ENCODE data around the gene PRPH. TPM values are rescaled to one million over a fixed set of nuclear protein-coding genes. Genes with fewer than 3 reads are reported as not detected.

The PRPH gene
- total and polyA plus RNA-seq, 2 experiments from 2014 or later, result not detected

DNA sequence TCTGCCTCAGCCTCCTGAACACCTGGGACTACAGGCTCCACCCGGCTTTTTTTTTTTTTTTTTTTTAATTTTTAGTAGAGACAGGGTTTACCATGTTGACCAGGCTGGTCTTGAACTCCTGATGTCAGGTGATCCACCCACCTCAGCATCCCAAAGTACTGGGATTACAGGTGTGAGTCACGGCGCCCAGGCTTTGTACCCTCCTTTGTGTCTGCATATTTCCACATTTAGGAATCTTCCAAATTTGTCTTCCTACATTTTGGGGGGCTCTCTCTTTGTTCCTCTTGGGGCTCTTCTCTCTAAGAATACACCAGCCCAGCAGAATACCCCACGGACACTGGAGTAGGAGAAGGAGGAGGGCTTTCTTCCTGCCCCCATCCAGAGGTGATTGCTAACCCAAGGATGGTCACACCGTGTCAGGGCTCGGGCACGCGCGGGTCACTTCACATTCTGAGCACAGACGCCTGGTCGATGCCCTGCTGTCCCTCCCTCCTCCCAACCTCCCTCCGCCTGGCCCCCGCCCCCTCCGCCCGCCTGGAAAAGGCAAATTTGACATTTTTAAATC is 49.6 kb downstream of the PRPH start:
- H3K4me3 ChIP-seq, result no peak overlapping the region
- H3K9ac ChIP-seq, result no peak overlapping the region
- 15 to 22% methylated on average over 14 to 15 of the region's 15 CpGs for WGBS, 2 experiments (ENCODE audit: low coverage in 1 of 2, low lambda C conversion rate in 2 of 2, missing lambda C conversion rate in 2 of 2)
- H3K4me1 ChIP-seq (ENCODE audit: insufficient read depth), result peaks cover 20% of the 10 kb centered on the region
- H4K20me1 ChIP-seq (ENCODE audit: insufficient read depth), result no peaks in the 10 kb centered on the region
- H3K27me3 ChIP-seq (replicated peaks; ENCODE audit: insufficient read depth), result peaks cover 52% of the 10 kb centered on the region
- no peaks in the 10 kb centered on the region for H3K79me2 ChIP-seq (ENCODE audit: insufficient read depth)
- 0 out of 2 replicates have a peak, but pooled peaks cover 4% of the 10 kb centered on the region for H3F3A ChIP-seq (ENCODE audit: insufficient read depth)
- in situ Hi-C loops (cut with MboI), result no loop called here
- no peak overlapping the region for H3K27ac ChIP-seq
- no peak overlapping the region for H3K4me2 ChIP-seq (ENCODE audit: unreplicated experiment)
- no peak for DNase-seq
- no peak for TF ChIP-seq EZH2 (IDR thresholded peaks at IDR 0.05; ENCODE audit: insufficient read depth, poor library complexity, severe bottlenecking)
- TF ChIP-seq EZH2phosphoT487 (IDR thresholded peaks at IDR 0.05; ENCODE audit: insufficient read depth, low read depth), result no peak
- H3K36me3 ChIP-seq (ENCODE audit: low read depth), result no peaks in the 10 kb centered on the region
- H3K9me3 ChIP-seq (ENCODE audit: low read depth), result no peaks in the 10 kb centered on the region
- no peak overlapping the region for H2AFZ ChIP-seq
- H3K9me2 ChIP-seq (ENCODE audit: insufficient read depth), result no peaks in the 10 kb centered on the region

GRCh38 chr12:49345051-49345824 is 50.3 kb downstream of the PRPH start:
- H3K27me3 ChIP-seq (replicated peaks; ENCODE audit: insufficient read depth), result peaks cover 52% of the 10 kb centered on the region
- no peak overlapping the region for H3K9ac ChIP-seq
- in situ Hi-C loops (cut with MboI), result no loop called here
- H2AFZ ChIP-seq, result peak overlapping the region; percentile 70; the same call in 1 of the 2 replicates
- H3K4me3 ChIP-seq, result peak overlapping the region; percentile 37
- DNase-seq, result peak; percentile 60
- no peaks in the 10 kb centered on the region for H4K20me1 ChIP-seq (ENCODE audit: insufficient read depth)
- H3K27ac ChIP-seq, result no peak overlapping the region
- WGBS, 2 experiments (ENCODE audit: low coverage in 1 of 2, low lambda C conversion rate in 2 of 2, missing lambda C conversion rate in 2 of 2), result 1 to 4% methylated on average over 50 to 63 of the region's 70 CpGs
- H3K9me2 ChIP-seq (ENCODE audit: insufficient read depth), result no peaks in the 10 kb centered on the region
- peaks cover 20% of the 10 kb centered on the region for H3K4me1 ChIP-seq (ENCODE audit: insufficient read depth)
- TF ChIP-seq EZH2 (IDR thresholded peaks at IDR 0.05; ENCODE audit: insufficient read depth, poor library complexity, severe bottlenecking), result no peak
- TF ChIP-seq EZH2phosphoT487 (IDR thresholded peaks at IDR 0.05; ENCODE audit: insufficient read depth, low read depth), result peak; percentile 57; the same call in 1 of the 2 replicates
- no peaks in the 10 kb centered on the region for H3K79me2 ChIP-seq (ENCODE audit: insufficient read depth)
- 0 out of 2 replicates have a peak, but pooled peaks cover 4% of the 10 kb centered on the region for H3F3A ChIP-seq (ENCODE audit: insufficient read depth)
- H3K36me3 ChIP-seq (ENCODE audit: low read depth), result no peaks in the 10 kb centered on the region
- no peaks in the 10 kb centered on the region for H3K9me3 ChIP-seq (ENCODE audit: low read depth)
- H3K4me2 ChIP-seq (ENCODE audit: unreplicated experiment), result peak overlapping the region; percentile 62

- 2 to 3% methylated on average over 25 to 61 of the region's 61 CpGs for WGBS, 2 experiments (ENCODE audit: low coverage in 1 of 2, low lambda C conversion rate in 2 of 2, missing lambda C conversion rate in 2 of 2)
- no peak overlapping the region for H3K9ac ChIP-seq
- peak overlapping the region; percentile 62 for H3K4me2 ChIP-seq (ENCODE audit: unreplicated experiment)
- in situ Hi-C loops (cut with MboI), result no loop called here
- H3K9me3 ChIP-seq (ENCODE audit: low read depth), result no peaks in the 10 kb centered on the region
- no peak overlapping the region for H3K27ac ChIP-seq
- no peaks in the 10 kb centered on the region for H4K20me1 ChIP-seq (ENCODE audit: insufficient read depth)
- peak overlapping the region; percentile 70 for H2AFZ ChIP-seq
- H3K27me3 ChIP-seq (replicated peaks; ENCODE audit: insufficient read depth), result peaks cover 46% of the 10 kb centered on the region
- H3K4me3 ChIP-seq, result peak overlapping the region; percentile 37
- peaks cover 20% of the 10 kb centered on the region for H3K4me1 ChIP-seq (ENCODE audit: insufficient read depth)
- no peaks in the 10 kb centered on the region for H3K9me2 ChIP-seq (ENCODE audit: insufficient read depth)
- 0 out of 2 replicates have a peak, but pooled peaks cover 4% of the 10 kb centered on the region for H3F3A ChIP-seq (ENCODE audit: insufficient read depth)
- no peaks in the 10 kb centered on the region for H3K79me2 ChIP-seq (ENCODE audit: insufficient read depth)
- TF ChIP-seq EZH2 (IDR thresholded peaks at IDR 0.05; ENCODE audit: insufficient read depth, poor library complexity, severe bottlenecking) (peak; percentile 100), EZH2phosphoT487 (IDR thresholded peaks at IDR 0.05; ENCODE audit: insufficient read depth, low read depth) (peak; percentile 70; the same call in 1 of the 2 replicates)
- H3K36me3 ChIP-seq (ENCODE audit: low read depth), result no peaks in the 10 kb centered on the region
- peak; percentile 33 for DNase-seq
Observed at GRCh38 chr12:49345825-49346658, 51.1 kb downstream of the PRPH start.

GRCh38 chr12:49346659-49347310 is 51.8 kb downstream of the PRPH start, which contains the start of gene DNAJC22:
Gene DNAJC22, plus strand, starts transcription at chr12:49346888. Its CDS starts 1,985 bp downstream, at chr12:49348873.
- Histone ChIP-seq H3F3A (ENCODE audit: insufficient read depth) (0 out of 2 replicates have a peak, but pooled peaks cover 4% of the 10 kb centered on the region), H3K4me1 (ENCODE audit: insufficient read depth) (peaks cover 20% of the 10 kb centered on the region), H3K9me3 (ENCODE audit: low read depth) (no peaks in the 10 kb centered on the region), H4K20me1 (ENCODE audit: insufficient read depth) (no peaks in the 10 kb centered on the region), H3K9me2 (ENCODE audit: insufficient read depth) (no peaks in the 10 kb centered on the region), H3K27me3 (replicated peaks; ENCODE audit: insufficient read depth) (peaks cover 41% of the 10 kb centered on the region), H3K4me2 (ENCODE audit: unreplicated experiment) (peak within 1 kb of the TSS; percentile 62), H3K9ac (no peak within 1 kb of the TSS), H2AFZ (peak within 1 kb of the TSS; percentile 70), H3K79me2 (ENCODE audit: insufficient read depth) (no peaks in the 10 kb centered on the region), H3K36me3 (ENCODE audit: low read depth) (no peaks in the 10 kb centered on the region), H3K4me3 (peak within 1 kb of the TSS; percentile 37), H3K27ac (no peak within 1 kb of the TSS)
- DNase-seq, result peak; percentile 60
- in situ Hi-C loops (cut with MboI), result no loop called here
- TF ChIP-seq EZH2phosphoT487 (IDR thresholded peaks at IDR 0.05; ENCODE audit: insufficient read depth, low read depth), result 0 out of 2 replicates have a peak, but pooled peaks have one; percentile 46
- TF ChIP-seq EZH2 (IDR thresholded peaks at IDR 0.05; ENCODE audit: insufficient read depth, poor library complexity, severe bottlenecking), result no peak
- WGBS, 2 experiments (ENCODE audit: low coverage in 1 of 2, low lambda C conversion rate in 2 of 2, missing lambda C conversion rate in 2 of 2), result 3 to 4% methylated on average over 27 to 47 of the region's 47 CpGs

All from GM23248 (cell line).